ENCODE results near the gene CERS6. TPM values are rescaled to one million over a fixed set of nuclear protein-coding genes. Genes with fewer than 3 reads are reported as not detected.

The CERS6 gene
- total RNA-seq, 1 experiment from 2014 or later, result 12.4 TPM

DNA sequence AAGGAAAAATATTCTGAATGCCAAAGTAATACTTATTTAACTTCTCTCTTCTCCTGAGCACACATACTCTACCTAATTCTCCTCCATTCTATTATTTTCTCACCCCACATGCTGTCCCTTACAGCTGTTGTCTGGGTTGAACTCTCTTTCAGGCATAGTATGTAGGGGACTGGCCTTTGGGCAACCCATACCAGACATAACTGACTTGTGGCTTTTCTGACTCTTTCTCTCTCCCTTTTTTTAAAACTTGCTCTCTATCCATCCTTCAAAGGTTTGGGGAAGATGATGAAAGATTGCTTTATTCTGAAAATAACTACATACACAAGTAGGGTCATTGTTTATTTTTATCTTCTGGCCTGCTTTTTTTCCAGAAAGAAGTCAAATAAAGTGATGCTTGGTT is 276.4 kb downstream of the CERS6 start:
- DNase-seq, result no peak
- Histone ChIP-seq H3K27me3 (no peaks in the 10 kb centered on the region), H3K36me3 (no peaks in the 10 kb centered on the region), H3K4me3 (no peak overlapping the region), H3K9me3 (no peaks in the 10 kb centered on the region)

DNA sequence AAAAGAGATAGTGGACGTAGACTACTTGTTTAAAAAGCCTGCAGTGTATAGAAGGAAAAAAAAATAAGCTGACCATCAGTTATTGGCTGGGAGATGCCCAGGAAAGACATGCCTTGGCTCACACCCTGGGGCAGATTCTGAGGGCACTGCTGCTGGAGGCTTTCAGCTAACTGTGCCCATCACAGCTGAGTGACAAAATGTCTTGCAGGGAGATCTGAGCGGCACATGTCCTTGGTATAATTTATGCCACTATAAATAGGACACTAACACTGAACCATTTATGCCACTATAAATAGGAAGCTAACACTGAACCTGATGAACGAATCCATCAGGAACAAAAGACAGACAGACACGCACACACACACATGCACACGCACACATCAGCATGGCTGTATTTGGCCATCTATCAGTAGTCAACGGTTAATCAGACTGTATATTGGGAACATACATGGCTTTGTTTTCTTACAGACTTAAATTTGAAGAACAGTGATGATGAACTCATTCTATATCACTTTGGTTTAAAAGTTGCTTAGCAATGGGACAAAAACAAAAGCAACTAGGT is 278.2 kb downstream of the CERS6 start:
- Histone ChIP-seq H3K36me3 (no peaks in the 10 kb centered on the region), H3K9me3 (no peaks in the 10 kb centered on the region)

DNA sequence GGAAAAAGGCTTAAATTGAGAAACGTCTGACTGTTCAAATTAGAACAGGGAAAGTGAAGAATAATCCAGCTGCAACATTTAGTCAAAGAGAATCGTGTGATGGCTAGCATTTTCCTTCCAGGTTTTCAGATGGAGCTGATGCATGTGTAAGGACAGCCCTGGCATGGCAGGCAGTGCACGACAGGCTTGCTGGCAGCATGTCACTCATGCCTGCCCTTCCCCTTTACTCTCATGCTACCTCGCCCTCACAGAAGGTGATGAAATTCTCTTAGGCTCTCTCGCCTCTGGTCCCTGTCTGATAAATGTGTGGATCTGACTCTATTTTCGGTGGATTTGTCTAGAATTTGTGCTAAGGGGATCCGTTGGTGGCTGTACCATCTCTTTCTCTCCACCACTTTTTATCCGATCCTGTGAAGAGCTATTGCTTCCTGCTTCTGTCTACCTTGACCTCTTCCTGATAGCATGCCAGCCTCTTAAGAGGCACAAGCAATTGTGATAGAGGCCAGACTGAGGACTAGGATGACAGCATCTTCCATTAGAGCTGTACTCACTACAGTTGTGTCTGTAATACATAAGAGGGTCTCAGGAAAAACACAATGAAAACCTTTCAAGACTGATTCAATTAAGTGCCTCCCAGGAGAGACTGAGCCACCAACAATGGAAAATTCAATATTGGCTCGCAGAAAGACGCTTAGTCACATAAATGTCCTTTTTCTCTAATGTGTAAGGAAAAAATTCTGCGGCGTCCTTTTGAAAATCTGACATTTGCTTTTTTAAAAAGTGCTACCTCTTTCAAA is 280.8 kb downstream of the CERS6 start:
- no peak for DNase-seq
- Histone ChIP-seq H3K27me3 (no peaks in the 10 kb centered on the region), H3K36me3 (no peaks in the 10 kb centered on the region; the same call in 1 of the 2 replicates)

More for the DNA sequence above, 278.2 kb downstream of the CERS6 start:
- no peak for DNase-seq
- no peaks in the 10 kb centered on the region for H3K27me3 ChIP-seq
- H3K4me3 ChIP-seq, result no peak overlapping the region

DNA sequence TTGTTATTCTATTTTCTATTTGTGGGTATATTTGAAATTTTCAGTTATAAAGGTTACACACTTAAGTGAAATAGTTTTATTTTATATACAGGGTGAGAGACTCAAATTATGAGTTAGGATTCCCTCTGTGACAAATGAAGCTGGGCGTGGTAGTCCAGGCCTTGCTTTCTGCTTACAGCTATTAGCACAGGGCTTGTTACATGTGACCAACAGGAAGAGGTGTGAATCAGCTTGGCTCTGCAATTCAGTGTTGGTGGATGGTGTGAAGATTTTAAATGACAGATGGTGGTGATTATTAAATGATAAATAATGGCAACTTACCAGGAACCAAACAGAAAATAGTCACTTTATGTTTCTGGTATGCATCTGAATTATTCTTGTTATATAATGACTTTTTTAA is 282.0 kb downstream of the CERS6 start:
- Histone ChIP-seq H3K36me3 (no peaks in the 10 kb centered on the region; the same call in 1 of the 2 replicates), H3K4me3 (no peak overlapping the region), H3K9me3 (no peaks in the 10 kb centered on the region), H3K27me3 (no peaks in the 10 kb centered on the region)
- DNase-seq, result peak; percentile 7

More for the DNA sequence above, 280.8 kb downstream of the CERS6 start:
- H3K9me3 ChIP-seq, result no peaks in the 10 kb centered on the region
- H3K4me3 ChIP-seq, result no peak overlapping the region

DNA sequence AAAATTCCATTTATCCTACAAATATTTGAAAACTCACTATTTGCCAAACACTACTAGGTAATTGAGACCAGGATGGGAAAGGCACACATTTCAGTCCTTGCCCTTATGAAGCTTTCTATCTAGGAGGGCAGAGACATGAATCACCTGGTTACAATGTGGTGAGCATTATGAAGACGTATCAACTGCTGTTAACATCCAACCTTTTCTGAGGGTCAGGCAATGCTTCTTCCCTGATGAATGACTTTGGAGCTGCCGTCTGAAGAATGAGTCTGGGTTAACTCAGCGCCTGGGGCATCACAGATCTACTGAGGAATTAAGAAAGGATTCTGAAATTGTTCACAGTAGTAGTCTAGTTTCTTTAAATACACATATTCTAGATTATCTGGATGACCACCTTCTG is 284.3 kb downstream of the CERS6 start:
- Histone ChIP-seq H3K4me3 (no peak overlapping the region), H3K9me3 (no peaks in the 10 kb centered on the region), H3K27me3 (no peaks in the 10 kb centered on the region), H3K36me3 (no peaks in the 10 kb centered on the region; the same call in 1 of the 2 replicates)
- no peak for DNase-seq

DNA sequence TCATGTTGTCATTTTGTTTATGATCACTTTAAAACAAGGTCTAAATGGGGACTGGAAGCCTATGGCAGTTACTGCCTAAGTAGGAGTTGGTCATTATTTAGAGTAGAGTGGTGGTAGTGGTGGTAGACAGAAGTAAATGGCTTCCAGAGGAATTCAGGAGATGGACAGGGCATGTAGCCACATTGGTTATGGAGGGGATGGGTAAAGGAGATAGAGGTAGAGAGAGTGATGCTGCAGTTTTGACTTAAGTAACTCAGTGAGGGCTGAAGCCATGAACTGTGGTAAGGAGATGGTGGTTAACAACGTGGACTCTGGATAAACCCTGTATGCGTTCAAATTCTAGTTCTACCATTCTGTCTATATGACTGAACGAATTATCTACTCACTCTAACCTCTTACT is 284.7 kb downstream of the CERS6 start:
- Histone ChIP-seq H3K36me3 (no peaks in the 10 kb centered on the region; the same call in 1 of the 2 replicates), H3K4me3 (no peak overlapping the region), H3K9me3 (no peaks in the 10 kb centered on the region), H3K27me3 (no peaks in the 10 kb centered on the region)
- DNase-seq, result no peak

DNA sequence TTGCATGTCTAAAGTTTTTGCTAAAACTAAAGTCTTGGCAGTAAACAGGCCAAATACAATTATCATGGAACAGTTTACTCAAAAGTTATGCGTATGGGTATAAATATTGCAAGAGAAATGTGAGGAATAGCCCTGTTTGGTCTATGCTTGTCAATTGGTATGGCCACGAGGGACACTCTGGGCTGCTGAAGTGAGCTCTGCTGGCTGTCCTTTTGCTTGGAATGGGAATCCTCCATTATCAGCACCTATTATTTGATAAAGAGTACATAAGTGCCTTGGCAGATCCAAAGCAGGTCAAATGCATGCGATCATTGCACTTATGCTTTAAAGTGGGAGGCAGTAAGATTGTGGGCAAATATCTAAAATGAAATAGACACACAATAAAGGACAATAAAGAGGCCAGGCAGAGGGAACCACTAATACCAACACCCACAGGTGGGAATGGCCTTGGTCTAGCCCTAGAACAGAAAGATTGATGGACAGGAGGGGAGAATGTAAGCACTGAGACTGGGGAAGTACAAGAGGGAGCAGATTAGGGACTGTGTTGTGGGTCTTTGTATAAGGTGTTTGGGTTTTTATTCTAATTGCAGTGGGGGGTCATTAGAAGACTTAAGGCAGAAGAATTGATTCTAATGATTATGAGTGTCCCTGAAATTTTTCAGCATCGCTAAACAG is 286.3 kb downstream of the CERS6 start:
- Histone ChIP-seq H3K9me3 (no peaks in the 10 kb centered on the region), H3K4me3 (no peak overlapping the region), H3K27me3 (no peaks in the 10 kb centered on the region), H3K36me3 (no peaks in the 10 kb centered on the region; the same call in 1 of the 2 replicates)
- DNase-seq, result no peak

DNA sequence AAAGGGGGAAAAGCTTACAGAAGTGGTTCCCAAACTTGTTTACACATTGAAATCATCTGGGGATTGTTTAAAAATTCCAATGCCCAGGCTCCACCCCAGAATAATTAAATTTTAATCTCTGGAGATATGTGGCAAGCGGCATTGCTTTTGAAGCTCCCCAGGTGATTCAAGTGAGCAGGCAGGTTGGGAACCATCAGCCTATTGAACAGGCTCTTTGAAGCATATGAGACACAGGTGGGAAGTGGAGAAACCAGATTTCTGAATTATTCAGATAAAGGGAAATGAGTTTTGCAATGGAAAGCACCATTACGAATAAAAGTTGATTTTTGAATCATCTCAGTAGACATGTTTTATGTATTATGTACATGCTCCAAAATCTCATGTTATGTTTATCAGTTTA is 288.8 kb downstream of the CERS6 start:
- H3K9me3 ChIP-seq, result no peaks in the 10 kb centered on the region
- H3K36me3 ChIP-seq, result no peaks in the 10 kb centered on the region; the same call in 1 of the 2 replicates
- DNase-seq, result no peak
- no peaks in the 10 kb centered on the region for H3K27me3 ChIP-seq
- H3K4me3 ChIP-seq, result no peak overlapping the region

DNA sequence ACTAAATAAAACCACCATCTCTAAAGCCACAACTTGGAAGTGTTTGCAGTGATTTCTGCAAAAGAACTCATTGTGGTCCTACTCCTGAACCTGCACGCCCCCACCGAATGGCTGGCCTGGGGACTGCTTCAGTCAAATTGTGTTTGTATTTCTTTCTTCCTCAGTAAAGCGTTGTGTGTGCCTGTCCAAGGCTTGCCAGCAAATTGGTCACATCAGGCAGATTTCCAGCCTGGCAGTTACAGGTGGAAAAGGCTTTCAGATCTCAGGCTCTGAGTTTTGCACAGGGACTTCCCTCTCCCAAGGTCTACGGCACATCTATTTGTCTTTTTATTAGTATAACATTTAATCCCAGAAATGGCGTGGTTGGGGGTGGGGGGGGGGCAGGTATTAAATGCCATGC is 292.4 kb downstream of the CERS6 start:
- Histone ChIP-seq H3K36me3 (no peaks in the 10 kb centered on the region), H3K27me3 (no peaks in the 10 kb centered on the region), H3K4me3 (no peak overlapping the region), H3K9me3 (no peaks in the 10 kb centered on the region)
- no peak for DNase-seq

DNA sequence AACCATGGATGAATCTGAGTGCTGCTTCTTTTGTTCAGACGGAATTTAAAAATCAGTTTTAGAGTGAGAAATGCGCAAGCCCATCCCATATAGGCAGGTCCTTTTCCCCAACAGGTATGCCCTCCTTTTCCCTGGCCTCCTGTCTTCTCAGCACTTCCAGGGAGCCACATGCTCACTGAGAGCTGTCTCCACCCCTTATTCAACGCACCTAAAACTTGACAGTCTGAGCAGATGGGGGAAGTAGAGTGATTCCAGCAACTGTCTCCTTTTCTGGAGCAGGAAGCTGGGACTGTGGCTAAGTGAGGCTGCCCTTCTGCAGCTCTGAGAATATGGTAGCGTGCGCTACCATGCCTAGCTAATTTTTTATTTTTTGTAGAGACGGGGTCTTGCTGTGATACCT is 293.2 kb downstream of the CERS6 start:
- DNase-seq, result no peak
- no peaks in the 10 kb centered on the region for H3K9me3 ChIP-seq
- no peaks in the 10 kb centered on the region for H3K27me3 ChIP-seq
- H3K36me3 ChIP-seq, result no peaks in the 10 kb centered on the region
- H3K4me3 ChIP-seq, result no peak overlapping the region

DNA sequence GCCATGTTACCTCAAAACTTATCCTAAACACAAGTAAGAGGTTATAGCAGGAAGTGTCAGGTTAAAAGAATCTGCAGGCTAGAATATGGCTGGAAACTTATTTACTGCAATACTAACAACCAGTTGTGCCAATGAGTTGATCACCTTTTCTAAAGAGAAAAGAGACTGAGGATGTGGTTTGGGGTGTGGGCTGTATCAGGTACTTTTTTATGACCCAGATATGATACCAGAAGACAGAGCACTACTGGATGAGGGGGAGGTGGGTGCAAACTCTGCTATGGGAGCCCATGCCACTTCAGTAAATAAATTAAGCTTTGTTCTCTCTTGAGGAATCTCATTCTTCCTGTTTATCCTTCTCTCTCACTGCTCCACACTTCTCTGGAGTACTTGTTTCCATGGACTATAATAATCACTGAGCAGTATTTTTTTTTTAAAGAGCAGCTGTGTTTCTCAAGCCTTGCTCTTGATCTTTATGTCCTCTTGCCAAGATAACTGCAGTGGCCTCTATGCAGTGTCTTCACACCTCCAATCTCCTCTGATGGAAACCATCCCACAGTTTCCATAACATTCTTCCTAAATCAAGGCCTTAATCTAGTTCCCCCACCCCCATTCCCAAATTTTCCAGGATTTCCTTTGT is 295.1 kb downstream of the CERS6 start:
- Histone ChIP-seq H3K4me3 (no peak overlapping the region), H3K36me3 (no peaks in the 10 kb centered on the region), H3K27me3 (no peaks in the 10 kb centered on the region), H3K9me3 (no peaks in the 10 kb centered on the region)
- no peak for DNase-seq

DNA sequence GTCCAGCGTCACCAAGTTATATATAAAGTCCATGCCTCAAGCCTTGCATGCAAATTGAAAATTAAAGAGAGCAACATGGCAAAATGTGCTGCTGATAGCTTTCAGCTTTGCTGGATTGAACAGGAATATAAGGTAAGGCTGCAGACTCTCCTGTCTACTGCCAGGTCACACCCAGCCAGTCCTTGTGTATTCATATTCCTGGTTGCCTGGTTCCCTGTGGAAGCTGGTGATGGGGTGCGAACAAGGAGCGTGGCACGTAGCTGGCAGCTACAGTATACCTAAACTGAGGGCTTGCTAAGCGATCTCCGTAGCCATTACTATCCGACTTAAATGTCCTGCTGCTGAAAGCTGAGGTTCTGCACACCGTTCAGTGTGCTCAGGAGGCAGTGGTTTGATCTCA is 296.3 kb downstream of the CERS6 start:
- Histone ChIP-seq H3K36me3 (no peaks in the 10 kb centered on the region), H3K4me3 (no peak overlapping the region), H3K9me3 (no peaks in the 10 kb centered on the region), H3K27me3 (no peaks in the 10 kb centered on the region)
- DNase-seq, result no peak

DNA sequence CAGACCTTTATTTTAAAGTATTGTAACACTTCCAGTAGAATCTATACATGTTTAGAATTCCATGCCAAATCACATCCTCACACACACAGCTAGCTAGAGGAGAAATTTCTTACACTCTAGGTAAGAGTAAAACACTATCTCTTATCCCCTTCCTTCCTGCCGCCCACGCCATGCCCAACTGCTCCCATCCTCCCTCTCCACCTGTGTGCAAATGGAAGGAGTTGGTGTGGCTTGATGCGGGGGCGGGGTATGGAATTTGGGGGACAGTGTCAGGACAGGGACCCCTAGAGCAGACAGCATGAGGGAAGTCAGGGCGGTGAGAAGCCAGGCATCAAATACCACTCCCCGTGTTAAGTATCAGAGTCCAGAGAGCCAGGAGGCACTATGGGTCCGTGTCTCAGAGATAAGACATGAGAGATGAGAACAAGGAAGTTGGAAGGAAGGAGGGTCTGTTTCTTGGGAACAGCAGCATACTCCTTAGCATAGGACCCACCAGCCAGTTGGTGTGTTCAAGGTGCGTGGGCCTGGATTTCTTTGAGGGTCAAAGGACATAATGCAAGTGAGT is 297.8 kb downstream of the CERS6 start:
- Histone ChIP-seq H3K9me3 (no peaks in the 10 kb centered on the region), H3K27me3 (no peaks in the 10 kb centered on the region), H3K36me3 (no peaks in the 10 kb centered on the region), H3K4me3 (no peak overlapping the region)
- DNase-seq, result no peak

DNA sequence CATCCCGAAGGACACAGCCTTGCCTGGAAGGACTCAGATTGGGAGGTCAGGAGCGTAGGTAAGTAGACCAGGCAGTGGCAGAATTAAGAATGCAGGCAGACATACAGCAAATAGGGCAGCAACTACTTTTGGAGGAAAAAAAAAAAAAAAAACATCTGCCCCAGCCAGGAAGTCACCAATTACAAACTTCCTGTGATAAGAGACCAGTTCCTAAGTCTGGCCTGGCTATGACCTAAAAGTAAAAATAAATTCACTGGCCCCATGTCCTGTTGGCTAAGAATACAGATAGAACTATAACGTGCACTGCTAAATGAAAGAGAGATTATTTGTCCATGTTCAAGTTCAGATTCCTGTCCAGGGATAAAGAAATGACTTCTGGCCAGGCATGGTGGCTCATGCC is 301.2 kb downstream of the CERS6 start:
- Histone ChIP-seq H3K9me3 (no peaks in the 10 kb centered on the region), H3K27me3 (no peaks in the 10 kb centered on the region), H3K36me3 (no peaks in the 10 kb centered on the region), H3K4me3 (no peak overlapping the region)
- DNase-seq, result no peak

DNA sequence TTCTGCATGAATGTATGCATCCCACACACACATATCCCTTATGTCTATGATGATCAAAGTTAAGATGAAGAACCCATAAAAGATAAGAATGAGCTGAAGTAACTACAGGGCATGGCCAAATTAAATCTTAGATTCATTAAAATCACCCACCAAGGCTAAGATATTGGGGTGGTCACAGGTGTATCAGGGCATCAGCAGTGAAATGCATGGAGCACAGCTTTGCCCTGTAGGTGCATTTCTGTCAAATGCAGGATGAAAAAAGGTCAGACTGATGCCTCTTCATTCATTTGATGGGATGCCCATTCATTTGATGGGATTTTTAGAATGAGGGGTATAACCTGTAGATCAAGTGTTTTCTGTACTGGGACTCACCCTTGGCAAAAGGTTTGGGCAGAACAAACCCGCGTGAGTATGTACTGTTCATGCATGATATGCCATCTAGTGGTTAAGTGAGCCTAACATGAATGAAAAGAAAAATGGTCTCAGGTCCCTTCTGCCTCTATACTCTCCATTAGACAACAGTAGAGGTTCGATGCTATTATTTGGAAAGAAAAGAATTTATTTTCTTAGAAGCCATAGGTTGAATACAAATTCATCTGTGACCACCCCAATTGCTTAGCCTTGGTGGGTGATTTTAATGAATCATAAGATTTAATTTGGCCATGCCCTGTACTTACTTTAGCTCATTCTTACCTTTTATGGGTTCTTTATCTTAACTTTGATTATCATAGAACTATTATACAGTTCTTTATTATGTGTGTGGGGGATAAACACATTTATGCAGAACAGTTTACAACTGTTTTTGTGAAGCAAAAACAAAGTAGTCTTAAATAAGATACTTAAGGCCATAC is 303.1 kb downstream of the CERS6 start:
- Histone ChIP-seq H3K4me3 (no peak overlapping the region), H3K9me3 (no peaks in the 10 kb centered on the region), H3K27me3 (no peaks in the 10 kb centered on the region), H3K36me3 (no peaks in the 10 kb centered on the region)
- DNase-seq, result no peak

DNA sequence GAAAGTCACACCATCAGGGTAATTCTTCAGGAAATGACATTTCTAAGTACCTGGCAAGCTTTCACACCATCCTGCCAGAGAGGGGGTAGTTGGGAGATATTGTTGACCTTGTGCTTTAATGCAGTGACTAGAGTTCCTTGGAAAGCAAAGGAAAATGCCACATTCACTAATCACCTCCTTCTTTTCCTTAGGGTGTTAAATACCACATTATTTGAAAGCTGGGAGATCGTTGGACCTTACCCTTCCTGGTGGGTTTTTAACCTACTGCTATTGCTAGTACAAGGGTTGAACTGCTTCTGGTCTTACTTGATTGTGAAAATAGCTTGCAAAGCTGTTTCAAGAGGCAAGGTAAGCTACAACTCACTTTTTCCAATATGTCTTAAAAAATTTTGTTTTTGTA is 309.3 kb downstream of the CERS6 start:
- no peak for DNase-seq
- Histone ChIP-seq H3K36me3 (no peaks in the 10 kb centered on the region), H3K9me3 (no peaks in the 10 kb centered on the region), H3K4me3 (no peak overlapping the region), H3K27me3 (no peaks in the 10 kb centered on the region)

All from MG63 (cell line).